Nucleus accumbens (tissue), 56 donors: Measurements from ENCODE around the gene BFSP2.

Experiments
- DNase-seq, 56 donors: peaks; one replicate each; lab custom pipeline; 2025; lab: John Stamatoyannopoulos, UW

The BFSP2 gene

GRCh38 chr3:133400006-133400515 is at the start of gene BFSP2:
Gene BFSP2 (plus strand): TSS chr3:133400056. CDS start chr3:133400084, 28 bp downstream.
- no peak for DNase-seq

- no peak for DNase-seq
Observed at GRCh38 chr3:133354721-133355120, 45.1 kb upstream of the BFSP2 start.

GRCh38 chr3:133360476-133360875 is 39.4 kb upstream of the BFSP2 start:
- DNase-seq = no peak

- DNase-seq = no peak
Observed at GRCh38 chr3:133361011-133361410, 38.8 kb upstream of the BFSP2 start.

GRCh38 chr3:133361435-133361834 is 38.4 kb upstream of the BFSP2 start:
- DNase-seq = no peak

GRCh38 chr3:133362539-133362938 is 37.3 kb upstream of the BFSP2 start:
- no peak for DNase-seq

GRCh38 chr3:133364704-133365103 is 35.2 kb upstream of the BFSP2 start:
- DNase-seq = no peak

- DNase-seq = no peak
Observed at GRCh38 chr3:133366921-133367320, 32.9 kb upstream of the BFSP2 start.

GRCh38 chr3:133367403-133367802 is 32.5 kb upstream of the BFSP2 start:
- DNase-seq = no peak

- DNase-seq = no peak
Observed at GRCh38 chr3:133367956-133368355, 31.9 kb upstream of the BFSP2 start.

- DNase-seq = no peak
Observed at GRCh38 chr3:133368371-133369067, 31.3 kb upstream of the BFSP2 start.

- DNase-seq = no peak
Observed at GRCh38 chr3:133369068-133369440, 30.8 kb upstream of the BFSP2 start.

GRCh38 chr3:133371181-133371580 is 28.7 kb upstream of the BFSP2 start:
- no peak for DNase-seq

- no peak for DNase-seq
Observed at GRCh38 chr3:133371676-133372075, 28.2 kb upstream of the BFSP2 start.

- no peak for DNase-seq
Observed at GRCh38 chr3:133374708-133375402, 25.0 kb upstream of the BFSP2 start.

- no peak for DNase-seq
Observed at GRCh38 chr3:133375403-133375745, 24.5 kb upstream of the BFSP2 start.

GRCh38 chr3:133376810-133377209 is 23.0 kb upstream of the BFSP2 start:
- peak in 1 of 56 donors; percentile 11 for DNase-seq

- peak in 6 of 56 donors; percentile 5 to 22 (median 12) for DNase-seq
Observed at GRCh38 chr3:133377396-133377795, 22.5 kb upstream of the BFSP2 start.

GRCh38 chr3:133379926-133380325 is 19.9 kb upstream of the BFSP2 start:
- DNase-seq = no peak

GRCh38 chr3:133380481-133381225 is 19.2 kb upstream of the BFSP2 start:
- no peak for DNase-seq

- no peak for DNase-seq
Observed at GRCh38 chr3:133381346-133382109, 18.3 kb upstream of the BFSP2 start.
